ENCODE data around the gene PDCD11.
"Not testable (repeated sequence)": the region's sequence is repeated elsewhere in the genome, so short reads cannot be mapped to it uniquely, and the experiment has no call there.

PDCD11 gene

GRCh38 chr10:103416436-103417147, 20.2 kb downstream of the PDCD11 start:
- DNase-seq: peak; percentile 54

DNA sequence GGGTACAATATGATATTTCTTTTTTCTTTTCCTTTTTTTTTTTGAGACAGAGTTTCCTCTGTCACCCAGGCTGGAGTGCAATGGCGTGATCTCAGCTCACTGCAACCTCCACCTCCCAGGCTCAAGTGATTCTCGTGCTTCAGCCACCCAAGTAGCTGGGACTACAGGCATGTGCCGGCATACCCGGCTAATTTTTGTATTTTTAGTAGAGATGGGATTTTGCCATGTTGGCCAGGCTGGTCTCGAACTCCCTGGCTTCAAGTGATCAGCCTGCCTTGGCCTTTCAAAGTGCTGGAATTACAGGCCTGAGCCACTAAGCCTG, 20.7 kb downstream of the PDCD11 start:
- not testable (repeated sequence) for DNase-seq

- DNase-seq: no peak
These were observed 21.2 kb downstream of the PDCD11 start for GRCh38 chr10:103417601-103418000.

GRCh38 chr10:103419101-103419500, 22.7 kb downstream of the PDCD11 start:
- no peak for DNase-seq

- DNase-seq: no peak
These were observed 27.3 kb downstream of the PDCD11 start for GRCh38 chr10:103423748-103424147.

DNA sequence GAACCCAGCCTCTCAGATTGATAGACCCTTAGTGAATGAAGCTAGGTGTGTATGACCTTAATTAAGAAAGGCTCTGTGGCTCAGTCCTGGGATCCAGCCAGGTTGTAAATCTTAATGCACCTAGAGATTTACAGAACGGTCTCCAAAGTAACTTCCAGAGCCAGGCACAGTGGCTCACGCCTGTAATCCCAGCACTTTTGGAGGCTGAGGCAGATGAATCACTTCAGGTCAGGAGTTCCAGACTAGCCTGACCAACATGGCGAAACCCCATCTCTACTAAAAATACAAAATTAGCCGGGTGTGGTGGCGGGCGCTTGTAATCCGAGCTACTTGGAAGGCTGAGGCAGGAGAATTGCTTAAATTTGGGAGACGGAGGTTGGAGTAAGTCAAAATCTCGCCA, 31.4 kb downstream of the PDCD11 start:
- no peak for DNase-seq

DNA sequence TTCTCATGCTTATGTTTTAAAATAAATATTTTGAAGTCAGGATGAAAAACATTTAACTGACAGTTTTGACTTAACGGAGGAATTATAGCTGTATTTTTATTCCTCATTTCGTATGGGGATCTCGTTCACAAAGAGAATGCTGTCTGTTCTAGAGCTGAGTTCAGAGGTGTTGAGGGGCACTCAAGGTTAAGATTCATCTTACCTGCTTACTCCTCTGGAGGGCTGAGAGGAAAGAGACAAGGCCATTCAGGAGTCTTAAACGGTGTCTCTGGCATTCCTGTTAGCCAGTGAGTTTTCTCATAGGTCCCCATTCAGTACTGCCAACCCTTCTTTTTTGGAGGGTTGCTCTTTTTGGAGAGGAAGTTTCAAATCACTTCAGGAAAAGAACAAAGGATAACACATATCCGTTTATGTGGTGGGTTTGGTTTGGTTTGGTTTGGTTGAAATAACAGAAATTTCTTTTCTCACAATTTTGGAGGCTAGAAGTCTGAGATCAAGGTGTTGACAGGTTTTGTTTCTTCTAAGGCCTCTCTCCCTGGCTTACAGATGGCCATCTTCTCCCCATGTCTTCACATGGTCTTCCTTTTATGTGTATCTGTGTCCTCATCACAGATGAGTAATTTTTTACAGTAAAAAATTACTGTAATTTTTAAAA, 32.7 kb downstream of the PDCD11 start:
- no peak for DNase-seq

DNA sequence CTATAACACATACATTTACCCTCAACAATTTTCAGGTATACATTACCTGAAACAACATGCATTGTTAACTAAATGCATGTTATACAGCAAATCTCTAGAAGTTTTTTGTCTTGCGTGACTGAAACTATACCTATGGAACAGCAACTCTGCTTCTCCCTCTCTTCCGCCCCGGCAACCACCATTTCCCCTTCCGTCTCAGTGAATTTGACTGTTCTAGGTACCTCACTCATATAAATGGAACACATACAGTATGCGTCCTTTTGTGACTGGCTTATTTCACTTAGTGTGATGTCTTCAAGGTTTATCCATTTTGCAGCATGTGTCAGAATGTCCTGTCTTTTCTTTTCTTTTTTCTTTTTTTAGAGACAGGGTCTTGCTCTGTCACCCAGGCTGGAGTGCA, 33.2 kb downstream of the PDCD11 start:
- DNase-seq: peak; percentile 46

- DNase-seq: no peak
These were observed 35.5 kb downstream of the PDCD11 start for GRCh38 chr10:103431902-103432301.

DNA sequence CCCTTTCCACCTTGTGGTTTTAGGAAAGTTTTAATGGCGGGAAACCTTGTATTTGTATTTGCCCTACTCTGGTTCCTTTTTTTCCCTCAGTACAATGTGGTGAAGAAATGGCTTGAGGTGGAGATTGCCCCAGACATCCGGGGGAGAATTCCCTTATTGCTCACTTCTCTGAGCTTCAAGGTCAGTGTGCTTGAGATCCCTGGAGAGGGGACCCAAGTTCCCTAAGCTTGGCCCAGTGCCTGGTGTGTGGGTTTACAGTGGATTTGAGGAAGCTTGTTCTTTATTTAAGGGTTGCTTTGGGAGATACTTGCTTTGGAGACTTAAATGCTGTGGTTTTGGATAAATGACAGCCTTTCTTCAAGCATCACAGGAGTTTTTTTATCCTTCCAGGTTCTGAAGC, 37.4 kb downstream of the PDCD11 start:
- DNase-seq: no peak

DNA sequence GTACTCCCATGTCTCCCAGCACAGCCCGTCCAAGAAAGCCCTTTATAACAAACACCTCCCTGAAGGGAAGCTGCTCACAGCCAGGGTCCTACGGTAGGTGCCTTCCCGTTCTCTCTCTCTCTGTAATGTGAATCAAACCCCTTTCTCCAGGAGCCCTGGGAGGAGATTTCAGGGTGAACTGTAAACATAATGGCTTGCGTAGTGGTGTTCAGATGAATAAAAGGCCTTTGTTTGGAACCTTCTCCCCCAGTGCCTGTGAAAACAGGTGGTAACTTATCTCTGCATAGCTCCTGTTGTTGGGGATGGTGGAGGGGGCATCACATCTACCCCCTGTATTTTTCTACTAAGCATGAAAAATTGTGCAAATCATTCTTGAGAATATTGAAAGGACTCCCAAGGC, 43.4 kb downstream of the PDCD11 start:
- DNase-seq: no peak

GRCh38 chr10:103440416-103440815, 44.0 kb downstream of the PDCD11 start:
- DNase-seq: no peak

DNA sequence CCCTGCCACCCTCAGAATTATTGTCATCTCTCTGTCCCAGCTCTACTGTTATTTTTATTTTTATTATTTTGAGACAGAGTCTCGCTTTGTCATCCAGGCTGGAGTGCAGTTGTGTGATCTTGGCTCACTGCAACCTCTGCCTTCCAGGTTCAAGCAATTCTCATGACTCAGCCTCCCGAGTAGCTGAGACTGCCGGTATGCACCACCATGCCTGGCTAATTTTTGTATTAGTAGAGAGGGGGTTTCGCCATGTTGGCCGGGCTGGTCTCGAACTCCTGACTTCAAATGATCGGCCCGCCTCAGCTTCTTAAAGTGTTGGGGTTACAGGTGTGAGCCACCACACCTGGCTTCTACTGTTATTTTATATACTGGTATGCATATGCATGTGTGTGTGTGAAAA, 44.8 kb downstream of the PDCD11 start:
- DNase-seq: no peak

DNA sequence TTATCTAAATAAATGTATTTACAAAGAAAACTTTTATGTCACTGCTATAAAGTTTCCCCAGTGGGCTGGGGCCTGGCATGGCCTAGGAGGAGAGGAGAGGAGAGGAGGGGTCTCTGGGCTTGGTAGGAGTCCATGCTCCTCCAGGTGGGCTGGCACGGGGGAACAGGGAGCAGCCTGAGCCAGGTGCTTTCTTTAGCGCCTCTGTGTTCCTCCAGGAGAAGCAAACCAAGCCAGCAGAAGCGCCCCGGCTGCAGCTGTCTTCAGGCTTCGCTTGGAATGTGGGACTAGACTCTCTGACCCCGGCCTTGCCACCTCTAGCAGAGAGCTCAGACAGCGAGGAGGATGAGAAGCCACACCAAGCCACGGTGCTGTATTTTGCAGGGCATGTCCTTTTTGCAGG, 45.2 kb downstream of the PDCD11 start:
- no peak for DNase-seq

DNA sequence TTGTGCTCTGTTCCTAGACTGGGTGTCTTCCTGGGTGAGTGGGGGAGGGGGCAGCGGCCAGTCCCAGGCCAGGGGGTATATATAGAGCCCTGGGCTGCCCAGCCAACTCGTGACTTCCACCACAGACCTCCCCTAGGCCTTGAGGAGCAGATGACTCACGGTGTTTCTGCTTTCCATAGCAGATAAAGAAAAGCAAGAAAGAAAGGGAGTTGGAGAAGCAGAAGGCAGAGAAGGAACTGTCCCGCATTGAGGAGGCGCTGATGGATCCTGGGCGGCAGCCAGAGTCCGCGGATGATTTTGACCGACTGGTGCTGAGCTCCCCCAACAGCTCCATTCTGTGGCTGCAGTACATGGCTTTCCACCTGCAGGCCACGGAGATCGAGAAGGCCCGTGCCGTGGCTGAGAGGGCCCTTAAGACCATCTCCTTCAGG, 45.6 kb downstream of the PDCD11 start:
- DNase-seq: no peak

GRCh38 chr10:103443475-103444185, 47.2 kb downstream of the PDCD11 start:
- DNase-seq: no peak

DNA sequence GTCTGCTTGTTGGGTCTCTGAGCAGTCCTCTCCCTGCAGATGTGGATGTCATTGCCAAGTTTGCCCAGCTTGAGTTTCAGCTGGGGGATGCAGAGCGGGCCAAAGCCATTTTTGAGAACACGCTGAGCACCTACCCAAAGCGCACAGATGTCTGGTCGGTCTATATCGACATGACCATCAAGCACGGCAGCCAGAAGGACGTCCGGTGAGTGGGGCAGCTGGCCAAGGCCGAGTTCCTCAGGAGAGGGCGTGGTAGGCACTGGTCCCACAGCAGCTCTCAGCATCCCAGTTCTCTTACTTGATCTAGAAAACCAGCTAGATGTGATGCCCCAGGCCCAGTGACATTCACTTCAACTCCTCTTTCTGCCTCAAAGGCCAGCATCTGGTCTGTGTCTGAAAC, 48.1 kb downstream of the PDCD11 start:
- no peak for DNase-seq

GRCh38 chr10:103445366-103445765, 48.9 kb downstream of the PDCD11 start:
- DNase-seq: no peak

GRCh38 chr10:103445767-103446567, 49.5 kb downstream of the PDCD11 start:
- no peak for DNase-seq

DNA sequence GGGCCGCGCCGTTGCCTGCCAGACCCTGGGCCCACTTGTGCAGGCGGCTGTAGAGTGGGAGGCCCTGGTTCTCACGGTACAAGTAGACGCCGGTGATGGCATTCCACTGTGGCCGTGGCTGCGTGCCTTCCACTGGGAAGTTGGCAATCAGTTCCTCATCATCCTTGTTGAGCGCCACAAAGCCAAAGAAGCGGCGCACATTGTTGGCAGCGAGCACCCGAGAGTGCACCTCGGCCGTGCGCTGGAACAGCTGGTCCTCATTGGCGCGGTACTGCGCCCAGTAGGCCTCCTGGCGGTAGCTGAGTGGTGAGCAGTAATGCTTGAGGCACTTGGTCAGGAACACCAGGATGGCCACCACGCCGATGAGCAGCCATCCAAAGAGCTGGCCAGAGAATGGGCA, 50.8 kb downstream of the PDCD11 start:
- DNase-seq: no peak

- DNase-seq: no peak
These were observed 52.3 kb downstream of the PDCD11 start for GRCh38 chr10:103448746-103449145.

DNA sequence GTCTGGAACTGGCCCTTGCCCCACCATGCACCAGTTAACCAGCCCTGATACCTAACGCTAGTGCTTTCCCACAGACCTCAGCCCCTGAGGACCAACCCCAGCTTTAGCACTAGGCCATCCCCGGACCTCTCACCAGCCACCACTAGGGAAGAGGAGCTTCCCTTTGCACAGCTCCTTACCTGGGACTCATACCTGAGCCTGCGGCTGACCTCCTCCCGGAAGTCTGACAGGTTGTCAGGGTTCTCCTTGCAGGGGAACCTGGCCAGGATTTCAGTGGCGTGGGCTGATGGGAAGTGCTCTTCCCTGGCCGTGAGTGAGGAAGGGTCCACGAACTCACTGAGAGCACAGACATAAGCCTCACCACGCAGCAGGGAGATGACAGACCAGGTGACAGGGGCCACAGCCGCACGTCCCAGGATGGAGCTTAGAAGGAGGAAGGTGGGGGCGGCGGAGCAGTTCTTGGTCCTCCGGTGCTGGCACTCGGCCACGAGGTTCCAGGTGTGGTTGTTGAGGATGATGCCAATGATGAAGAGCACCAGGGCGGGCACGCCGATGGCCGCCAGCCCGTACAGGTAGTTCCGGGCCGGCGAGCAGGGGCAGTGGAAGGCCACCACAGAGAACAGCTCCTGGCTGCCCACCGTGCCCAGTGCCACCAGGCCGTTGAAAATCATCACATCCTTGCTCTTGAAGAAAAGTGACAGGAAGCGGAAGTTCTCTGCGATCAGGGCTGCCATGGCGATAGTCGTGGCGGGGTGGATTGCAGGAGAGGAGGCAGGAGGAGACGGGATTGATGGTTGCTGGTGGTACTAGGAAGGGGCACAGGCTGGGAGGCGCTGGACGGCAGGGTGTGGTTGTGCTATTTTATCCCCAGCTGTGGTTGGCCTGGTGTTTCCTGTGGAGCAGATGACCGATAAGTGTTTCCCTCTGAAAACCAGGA, 53.0 kb downstream of the PDCD11 start:
- no peak for DNase-seq
